SU-DHL-6 (cell line): ENCODE measurements around the gene MX1.

Source experiments
- EZH2phosphoT487 ChIP-seq: fragments of 200-600 bp; sonication (generic), shearing (Covaris generic); conservative IDR thresholded peaks from 2 replicates; pipeline ENCODE4 v1.6.1; 2018; ENCODE audit warnings: mild to moderate bottlenecking, antibody characterized with exemption, low read length, moderate library complexity, mixed read lengths
- TF ChIP-seq, protein P1 (sequence below): fragments of 200-600 bp; sonication (generic); IDR thresholded peaks from one replicate; pipeline ENCODE4 v1.5.1; 2017; ENCODE audit warnings: antibody characterized with exemption, mild to moderate bottlenecking, low read length, moderate library complexity; ENCODE audit not compliant: insufficient read depth, poor library complexity, severe bottlenecking

DNA sequence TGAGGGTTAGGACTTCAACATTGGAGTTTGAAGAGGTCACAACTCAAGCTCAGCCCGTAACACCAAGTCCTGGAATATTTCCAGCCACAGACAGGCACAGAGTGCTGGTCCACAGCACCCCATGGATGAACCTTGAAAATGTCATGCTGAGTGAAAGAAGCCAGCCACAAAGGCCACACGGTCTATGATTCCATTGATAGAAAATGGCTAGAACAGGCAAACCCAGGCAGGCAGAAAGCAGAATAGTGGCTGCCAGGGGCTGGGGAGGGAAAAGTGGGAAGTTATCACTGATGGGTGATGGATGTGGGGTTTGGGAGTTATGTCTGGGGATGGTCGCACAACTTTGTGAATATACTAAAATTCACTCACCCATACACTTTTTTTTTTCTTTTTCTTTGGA, 21.3 kb downstream of the MX1 start:
- TF ChIP-seq, protein P1, sequence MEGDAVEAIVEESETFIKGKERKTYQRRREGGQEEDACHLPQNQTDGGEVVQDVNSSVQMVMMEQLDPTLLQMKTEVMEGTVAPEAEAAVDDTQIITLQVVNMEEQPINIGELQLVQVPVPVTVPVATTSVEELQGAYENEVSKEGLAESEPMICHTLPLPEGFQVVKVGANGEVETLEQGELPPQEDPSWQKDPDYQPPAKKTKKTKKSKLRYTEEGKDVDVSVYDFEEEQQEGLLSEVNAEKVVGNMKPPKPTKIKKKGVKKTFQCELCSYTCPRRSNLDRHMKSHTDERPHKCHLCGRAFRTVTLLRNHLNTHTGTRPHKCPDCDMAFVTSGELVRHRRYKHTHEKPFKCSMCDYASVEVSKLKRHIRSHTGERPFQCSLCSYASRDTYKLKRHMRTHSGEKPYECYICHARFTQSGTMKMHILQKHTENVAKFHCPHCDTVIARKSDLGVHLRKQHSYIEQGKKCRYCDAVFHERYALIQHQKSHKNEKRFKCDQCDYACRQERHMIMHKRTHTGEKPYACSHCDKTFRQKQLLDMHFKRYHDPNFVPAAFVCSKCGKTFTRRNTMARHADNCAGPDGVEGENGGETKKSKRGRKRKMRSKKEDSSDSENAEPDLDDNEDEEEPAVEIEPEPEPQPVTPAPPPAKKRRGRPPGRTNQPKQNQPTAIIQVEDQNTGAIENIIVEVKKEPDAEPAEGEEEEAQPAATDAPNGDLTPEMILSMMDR = no peak
- TF ChIP-seq EZH2phosphoT487 = no peak
